H1 (cell line): ENCODE results near the gene SLX1A. TPM values are rescaled to one million over a fixed set of nuclear protein-coding genes. Genes with fewer than 3 reads are reported as not detected.

Experiments used
- CHD1 ChIP-seq: IDR thresholded peaks from 2 replicates; pipeline ENCODE4 v1.6.1; 2012; ENCODE audit warnings: low read depth, low read length, improper control_type of control experiment
- polyA plus RNA-seq, 7 experiments: library from polyadenylated mRNA; depleted of rRNA in 3 of 7; stranded (reverse) in 5 of 7; unstranded in 2 of 7; fragments of >200 nt in 5 of 7; fragments of 200-250 nt in 2 of 7; gene quantifications; 1 replicate in 5 of 7; 2 replicates in 1 of 7; 4 replicates in 1 of 7; pipeline versions ENCODE4 v1.2.1 to v1.2.3, GENCODE V29; 2011 to 2013; ENCODE audit warnings: missing spikeins in 2 of 7, mixed read lengths in 2 of 7
- total RNA-seq: library from RNA; stranded (reverse); fragmentation: NEBNext Ultra II Directional; extraction: Animal tissue kit (Norgen Biotek cat#: 25700); gene quantifications from 2 replicates; pipeline ENCODE4 v1.2.1, GENCODE V29; 2021
- TF ChIP-seq, protein P1 (sequence below): fragments of 300-600 bp; sonication (generic); IDR thresholded peaks from 2 replicates; pipeline ENCODE4 v1.7.1; 2012; ENCODE audit warnings: low read length, moderate library complexity, mild to moderate bottlenecking, inconsistent platforms; ENCODE audit not compliant: insufficient replicate concordance

Gene SLX1A
- total and polyA plus RNA-seq, 2 of the 8 experiments (the other 6 are each of a cell fraction or from before 2014, with no cell fraction given): 4.7 to 36.9 TPM

DNA sequence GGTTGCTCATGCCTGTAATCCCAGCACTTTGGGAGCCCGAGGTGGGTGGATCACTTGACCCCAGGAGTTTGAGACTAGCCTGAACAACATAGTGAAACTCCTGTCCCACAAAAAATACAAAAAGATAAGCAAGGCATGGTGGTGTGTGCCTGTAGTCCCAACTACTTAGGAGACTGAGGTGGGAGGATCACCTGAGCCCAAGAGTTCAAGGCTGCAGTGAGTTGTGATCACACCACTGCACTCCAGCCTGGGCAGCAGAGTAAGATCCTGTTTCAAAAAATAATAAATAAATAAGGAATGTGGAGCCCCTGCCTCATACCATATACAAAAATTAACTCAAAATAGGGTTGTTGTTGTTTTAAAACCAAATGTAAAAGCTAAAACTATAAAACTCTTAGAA is 36.5 kb upstream of the SLX1A start (continued):
- TF ChIP-seq, protein P1, sequence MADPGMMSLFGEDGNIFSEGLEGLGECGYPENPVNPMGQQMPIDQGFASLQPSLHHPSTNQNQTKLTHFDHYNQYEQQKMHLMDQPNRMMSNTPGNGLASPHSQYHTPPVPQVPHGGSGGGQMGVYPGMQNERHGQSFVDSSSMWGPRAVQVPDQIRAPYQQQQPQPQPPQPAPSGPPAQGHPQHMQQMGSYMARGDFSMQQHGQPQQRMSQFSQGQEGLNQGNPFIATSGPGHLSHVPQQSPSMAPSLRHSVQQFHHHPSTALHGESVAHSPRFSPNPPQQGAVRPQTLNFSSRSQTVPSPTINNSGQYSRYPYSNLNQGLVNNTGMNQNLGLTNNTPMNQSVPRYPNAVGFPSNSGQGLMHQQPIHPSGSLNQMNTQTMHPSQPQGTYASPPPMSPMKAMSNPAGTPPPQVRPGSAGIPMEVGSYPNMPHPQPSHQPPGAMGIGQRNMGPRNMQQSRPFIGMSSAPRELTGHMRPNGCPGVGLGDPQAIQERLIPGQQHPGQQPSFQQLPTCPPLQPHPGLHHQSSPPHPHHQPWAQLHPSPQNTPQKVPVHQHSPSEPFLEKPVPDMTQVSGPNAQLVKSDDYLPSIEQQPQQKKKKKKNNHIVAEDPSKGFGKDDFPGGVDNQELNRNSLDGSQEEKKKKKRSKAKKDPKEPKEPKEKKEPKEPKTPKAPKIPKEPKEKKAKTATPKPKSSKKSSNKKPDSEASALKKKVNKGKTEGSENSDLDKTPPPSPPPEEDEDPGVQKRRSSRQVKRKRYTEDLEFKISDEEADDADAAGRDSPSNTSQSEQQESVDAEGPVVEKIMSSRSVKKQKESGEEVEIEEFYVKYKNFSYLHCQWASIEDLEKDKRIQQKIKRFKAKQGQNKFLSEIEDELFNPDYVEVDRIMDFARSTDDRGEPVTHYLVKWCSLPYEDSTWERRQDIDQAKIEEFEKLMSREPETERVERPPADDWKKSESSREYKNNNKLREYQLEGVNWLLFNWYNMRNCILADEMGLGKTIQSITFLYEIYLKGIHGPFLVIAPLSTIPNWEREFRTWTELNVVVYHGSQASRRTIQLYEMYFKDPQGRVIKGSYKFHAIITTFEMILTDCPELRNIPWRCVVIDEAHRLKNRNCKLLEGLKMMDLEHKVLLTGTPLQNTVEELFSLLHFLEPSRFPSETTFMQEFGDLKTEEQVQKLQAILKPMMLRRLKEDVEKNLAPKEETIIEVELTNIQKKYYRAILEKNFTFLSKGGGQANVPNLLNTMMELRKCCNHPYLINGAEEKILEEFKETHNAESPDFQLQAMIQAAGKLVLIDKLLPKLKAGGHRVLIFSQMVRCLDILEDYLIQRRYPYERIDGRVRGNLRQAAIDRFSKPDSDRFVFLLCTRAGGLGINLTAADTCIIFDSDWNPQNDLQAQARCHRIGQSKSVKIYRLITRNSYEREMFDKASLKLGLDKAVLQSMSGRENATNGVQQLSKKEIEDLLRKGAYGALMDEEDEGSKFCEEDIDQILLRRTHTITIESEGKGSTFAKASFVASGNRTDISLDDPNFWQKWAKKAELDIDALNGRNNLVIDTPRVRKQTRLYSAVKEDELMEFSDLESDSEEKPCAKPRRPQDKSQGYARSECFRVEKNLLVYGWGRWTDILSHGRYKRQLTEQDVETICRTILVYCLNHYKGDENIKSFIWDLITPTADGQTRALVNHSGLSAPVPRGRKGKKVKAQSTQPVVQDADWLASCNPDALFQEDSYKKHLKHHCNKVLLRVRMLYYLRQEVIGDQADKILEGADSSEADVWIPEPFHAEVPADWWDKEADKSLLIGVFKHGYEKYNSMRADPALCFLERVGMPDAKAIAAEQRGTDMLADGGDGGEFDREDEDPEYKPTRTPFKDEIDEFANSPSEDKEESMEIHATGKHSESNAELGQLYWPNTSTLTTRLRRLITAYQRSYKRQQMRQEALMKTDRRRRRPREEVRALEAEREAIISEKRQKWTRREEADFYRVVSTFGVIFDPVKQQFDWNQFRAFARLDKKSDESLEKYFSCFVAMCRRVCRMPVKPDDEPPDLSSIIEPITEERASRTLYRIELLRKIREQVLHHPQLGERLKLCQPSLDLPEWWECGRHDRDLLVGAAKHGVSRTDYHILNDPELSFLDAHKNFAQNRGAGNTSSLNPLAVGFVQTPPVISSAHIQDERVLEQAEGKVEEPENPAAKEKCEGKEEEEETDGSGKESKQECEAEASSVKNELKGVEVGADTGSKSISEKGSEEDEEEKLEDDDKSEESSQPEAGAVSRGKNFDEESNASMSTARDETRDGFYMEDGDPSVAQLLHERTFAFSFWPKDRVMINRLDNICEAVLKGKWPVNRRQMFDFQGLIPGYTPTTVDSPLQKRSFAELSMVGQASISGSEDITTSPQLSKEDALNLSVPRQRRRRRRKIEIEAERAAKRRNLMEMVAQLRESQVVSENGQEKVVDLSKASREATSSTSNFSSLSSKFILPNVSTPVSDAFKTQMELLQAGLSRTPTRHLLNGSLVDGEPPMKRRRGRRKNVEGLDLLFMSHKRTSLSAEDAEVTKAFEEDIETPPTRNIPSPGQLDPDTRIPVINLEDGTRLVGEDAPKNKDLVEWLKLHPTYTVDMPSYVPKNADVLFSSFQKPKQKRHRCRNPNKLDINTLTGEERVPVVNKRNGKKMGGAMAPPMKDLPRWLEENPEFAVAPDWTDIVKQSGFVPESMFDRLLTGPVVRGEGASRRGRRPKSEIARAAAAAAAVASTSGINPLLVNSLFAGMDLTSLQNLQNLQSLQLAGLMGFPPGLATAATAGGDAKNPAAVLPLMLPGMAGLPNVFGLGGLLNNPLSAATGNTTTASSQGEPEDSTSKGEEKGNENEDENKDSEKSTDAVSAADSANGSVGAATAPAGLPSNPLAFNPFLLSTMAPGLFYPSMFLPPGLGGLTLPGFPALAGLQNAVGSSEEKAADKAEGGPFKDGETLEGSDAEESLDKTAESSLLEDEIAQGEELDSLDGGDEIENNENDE: no peak
- no peak for TF ChIP-seq CHD1
